Activated CD4-positive, alpha-beta T cell treated with anti-CD3 and anti-CD28 coated beads, Interleukin-2, amount 10 ng/mL, durations not matched to agents 24 days and 14 days (primary cell): ENCODE data around the gene TIMM9. TPM values are rescaled to one million over a fixed set of nuclear protein-coding genes. Genes with fewer than 3 reads are reported as not detected.

Source experiments
- DNase-seq: peaks from one replicate; pipeline ENCODE4 v3.0.0; 2022
- H3K27ac Mint-ChIP-seq: one replicate; pipeline ENCODE4 v1.8.0; 2022; ENCODE audit warnings: mild to moderate bottlenecking, mixed read lengths
- H3K27me3 Mint-ChIP-seq: one replicate; pipeline ENCODE4 v1.8.0; 2022; ENCODE audit warnings: mixed read lengths
- H3K36me3 Mint-ChIP-seq: one replicate; pipeline ENCODE4 v1.8.0; 2022; ENCODE audit warnings: low read depth, mild to moderate bottlenecking, mixed read lengths
- H3K4me1 Mint-ChIP-seq: one replicate; pipeline ENCODE4 v1.8.0; 2021; ENCODE audit warnings: mixed read lengths
- H3K4me3 Mint-ChIP-seq: one replicate; pipeline ENCODE4 v1.8.0; 2022; ENCODE audit warnings: mild to moderate bottlenecking, moderate library complexity, mixed read lengths
- H3K9me3 Mint-ChIP-seq: one replicate; pipeline ENCODE4 v1.8.0; 2021; ENCODE audit warnings: mixed read lengths
- intact Hi-C: fragments of 100-400 bp; cut with micrococcal nuclease; formaldehyde crosslinking; loops from one replicate; pipeline ENCODE4 v1.15.1; 2023
- total RNA-seq: library from RNA; stranded (reverse); gene quantifications from 2 replicates; pipeline ENCODE4 v1.2.3, GENCODE V29; 2022

Gene TIMM9, protein sequence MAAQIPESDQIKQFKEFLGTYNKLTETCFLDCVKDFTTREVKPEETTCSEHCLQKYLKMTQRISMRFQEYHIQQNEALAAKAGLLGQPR
- 67.7 and 71.8 TPM in 2 replicates for total RNA-seq

DNA sequence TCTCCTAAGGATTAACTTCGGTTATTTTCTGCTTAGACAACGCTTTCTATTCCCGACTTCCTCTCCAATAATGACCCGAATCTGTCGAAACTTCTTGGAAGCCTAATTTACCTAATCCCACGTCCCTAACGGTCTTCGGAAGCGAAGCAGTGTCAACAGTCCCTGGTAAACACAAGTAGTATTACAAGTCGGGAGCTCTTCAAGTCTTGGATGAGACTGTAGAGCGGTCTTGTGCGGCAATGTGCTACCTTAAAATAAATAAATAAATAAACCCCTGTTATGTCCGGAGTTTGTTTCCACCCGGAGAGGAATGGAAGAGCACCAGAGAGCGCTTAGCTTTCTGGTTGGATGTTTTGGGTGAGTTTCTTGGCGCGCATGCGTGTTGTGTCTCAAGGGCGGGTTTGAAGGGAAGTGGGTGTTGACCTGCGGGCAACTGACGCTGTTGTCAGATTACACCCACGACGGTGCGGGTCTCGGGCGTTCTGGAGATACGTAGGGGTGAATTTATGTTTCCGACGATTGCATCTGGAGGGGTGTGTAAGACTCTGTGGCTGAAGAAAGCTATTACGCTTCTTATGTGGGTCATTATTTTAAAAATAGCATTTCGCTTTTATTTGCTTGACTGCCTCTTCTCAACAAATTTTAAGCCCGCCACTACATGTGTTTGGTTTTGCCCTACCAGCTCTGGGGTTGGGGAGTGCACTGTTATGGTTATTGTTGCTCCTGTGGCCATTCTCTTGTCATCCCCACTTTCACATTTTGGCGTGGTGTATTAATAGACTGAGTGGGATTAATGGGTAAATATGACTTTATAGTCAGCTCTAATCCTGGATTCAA, at the start of gene TIMM9, which contains the start of gene KIAA0586:
TSS of gene TIMM9 (minus strand) at position 251 of the 837 bp plus-strand sequence. CDS start 15,586 bp downstream, outside the sequence.
TSS of gene KIAA0586 (plus strand) at position 439 of the 837 bp plus-strand sequence. CDS start 546 bp downstream, outside the sequence.
- Mint-ChIP-seq H3K27me3 (peaks cover 2% of the 10 kb centered on the region), H3K27ac (peak within 1 kb of the TSS; percentile 94), H3K4me3 (peak within 1 kb of the TSS; percentile 79), H3K4me1 (peaks cover 31% of the 10 kb centered on the region), H3K9me3 (no peaks in the 10 kb centered on the region), H3K36me3 (peaks cover 26% of the 10 kb centered on the region)
- intact Hi-C loops, result loop anchor here (1.0 to 5.0 kb wide), 7 partner anchors 31 to 1057 kb away; partner anchors contain the start of genes DAAM1, DACT1, JKAMP and L3HYPDH
- peak; percentile 98 for DNase-seq

DNA sequence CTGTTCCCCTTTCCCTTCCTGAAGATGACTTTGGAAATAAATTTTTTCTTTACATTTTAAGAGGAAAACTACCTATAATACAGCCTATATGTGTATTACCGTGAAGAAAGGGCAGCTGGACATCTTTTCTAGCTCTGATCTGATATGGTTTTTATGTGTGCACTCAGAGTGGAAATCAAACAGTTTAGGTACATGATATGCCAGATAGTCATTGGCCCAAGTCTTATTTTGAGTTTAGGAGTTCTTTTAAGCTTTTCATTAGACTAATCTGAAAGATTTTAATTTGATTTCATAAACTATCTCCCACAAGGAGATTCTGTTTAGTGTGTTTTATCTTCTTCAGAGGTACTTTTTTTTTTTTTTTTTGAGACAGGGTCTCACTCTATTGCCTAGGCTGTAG, 49.0 kb upstream of the TIMM9 start:
- no peaks in the 10 kb centered on the region for H3K9me3 Mint-ChIP-seq
- no peaks in the 10 kb centered on the region for H3K4me1 Mint-ChIP-seq
- H3K36me3 Mint-ChIP-seq, result peaks cover 26% of the 10 kb centered on the region
- no peaks in the 10 kb centered on the region for H3K27me3 Mint-ChIP-seq
- intact Hi-C loops, result no loop called here
- H3K4me3 Mint-ChIP-seq, result no peak overlapping the region
- no peak overlapping the region for H3K27ac Mint-ChIP-seq
- no peak for DNase-seq

GRCh38 chr14:58469309-58469708, 42.0 kb upstream of the TIMM9 start:
- no peaks in the 10 kb centered on the region for H3K4me1 Mint-ChIP-seq
- no peak overlapping the region for H3K27ac Mint-ChIP-seq
- H3K9me3 Mint-ChIP-seq, result no peaks in the 10 kb centered on the region
- intact Hi-C loops, result no loop called here
- no peak overlapping the region for H3K4me3 Mint-ChIP-seq
- no peak for DNase-seq
- peaks cover 27% of the 10 kb centered on the region for H3K36me3 Mint-ChIP-seq
- H3K27me3 Mint-ChIP-seq, result no peaks in the 10 kb centered on the region

- H3K27me3 Mint-ChIP-seq, result no peaks in the 10 kb centered on the region
- no peak overlapping the region for H3K4me3 Mint-ChIP-seq
- H3K4me1 Mint-ChIP-seq, result no peaks in the 10 kb centered on the region
- no peaks in the 10 kb centered on the region for H3K9me3 Mint-ChIP-seq
- no peak overlapping the region for H3K27ac Mint-ChIP-seq
- peaks cover 25% of the 10 kb centered on the region for H3K36me3 Mint-ChIP-seq
- intact Hi-C loops, result no loop called here
- DNase-seq, result no peak
These were observed 40.2 kb upstream of the TIMM9 start for GRCh38 chr14:58467575-58467974.

GRCh38 chr14:58466459-58466858, 39.1 kb upstream of the TIMM9 start:
- H3K4me3 Mint-ChIP-seq, result no peak overlapping the region
- H3K27me3 Mint-ChIP-seq, result no peaks in the 10 kb centered on the region
- H3K36me3 Mint-ChIP-seq, result peaks cover 28% of the 10 kb centered on the region
- no peaks in the 10 kb centered on the region for H3K4me1 Mint-ChIP-seq
- no peak overlapping the region for H3K27ac Mint-ChIP-seq
- intact Hi-C loops, result no loop called here
- H3K9me3 Mint-ChIP-seq, result no peaks in the 10 kb centered on the region
- no peak for DNase-seq

DNA sequence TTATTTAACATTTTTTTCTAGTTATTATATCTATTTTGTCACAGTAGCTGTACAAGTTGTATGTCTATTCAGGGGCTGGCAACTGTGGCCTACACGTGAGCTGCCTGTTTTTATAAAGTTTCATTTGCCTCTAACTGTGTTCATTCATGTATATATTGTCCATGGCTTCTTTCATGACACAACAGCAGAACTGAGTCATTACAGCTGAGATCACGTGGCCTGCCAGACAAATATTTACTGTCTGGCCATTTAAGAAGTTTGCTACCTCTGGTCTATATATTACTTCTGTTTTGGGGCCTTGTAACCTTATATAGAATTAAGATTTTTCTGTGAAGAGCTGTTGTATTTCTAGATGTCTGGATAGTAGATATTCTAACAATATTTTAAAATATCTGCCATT, 38.1 kb upstream of the TIMM9 start:
- Mint-ChIP-seq H3K4me1 (no peaks in the 10 kb centered on the region), H3K9me3 (no peaks in the 10 kb centered on the region), H3K27ac (no peak overlapping the region), H3K4me3 (no peak overlapping the region), H3K27me3 (no peaks in the 10 kb centered on the region), H3K36me3 (peaks cover 31% of the 10 kb centered on the region)
- DNase-seq, result no peak
- intact Hi-C loops, result no loop called here

DNA sequence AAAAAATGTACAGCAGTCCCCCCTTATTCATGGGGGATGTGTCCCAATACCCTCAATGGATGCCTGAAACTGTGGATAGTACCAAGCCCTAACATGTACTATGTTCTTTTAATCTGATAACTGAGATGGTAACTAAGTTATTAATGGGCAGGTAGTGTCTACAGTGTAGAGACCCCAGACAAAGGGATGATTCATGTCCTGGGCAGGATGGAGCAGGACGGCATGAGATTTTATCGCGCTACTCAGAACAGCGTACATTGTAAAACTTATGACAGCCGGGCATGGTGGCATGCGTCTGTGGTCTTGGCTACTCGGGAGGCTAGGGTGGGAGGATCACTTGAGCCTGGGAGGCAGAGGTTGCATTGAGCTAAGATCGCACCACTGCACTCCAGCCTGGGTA, 37.3 kb upstream of the TIMM9 start:
- peaks cover 38% of the 10 kb centered on the region for H3K36me3 Mint-ChIP-seq
- H3K4me1 Mint-ChIP-seq, result peaks cover 2% of the 10 kb centered on the region
- no peaks in the 10 kb centered on the region for H3K27me3 Mint-ChIP-seq
- intact Hi-C loops, result no loop called here
- no peak for DNase-seq
- no peaks in the 10 kb centered on the region for H3K9me3 Mint-ChIP-seq
- H3K27ac Mint-ChIP-seq, result no peak overlapping the region
- H3K4me3 Mint-ChIP-seq, result no peak overlapping the region

- peaks cover 2% of the 10 kb centered on the region for H3K4me1 Mint-ChIP-seq
- H3K36me3 Mint-ChIP-seq, result peaks cover 30% of the 10 kb centered on the region
- intact Hi-C loops, result no loop called here
- H3K9me3 Mint-ChIP-seq, result no peaks in the 10 kb centered on the region
- H3K27ac Mint-ChIP-seq, result no peak overlapping the region
- no peak overlapping the region for H3K4me3 Mint-ChIP-seq
- H3K27me3 Mint-ChIP-seq, result no peaks in the 10 kb centered on the region
- no peak for DNase-seq
These were observed 35.8 kb upstream of the TIMM9 start for GRCh38 chr14:58463147-58463546.

DNA sequence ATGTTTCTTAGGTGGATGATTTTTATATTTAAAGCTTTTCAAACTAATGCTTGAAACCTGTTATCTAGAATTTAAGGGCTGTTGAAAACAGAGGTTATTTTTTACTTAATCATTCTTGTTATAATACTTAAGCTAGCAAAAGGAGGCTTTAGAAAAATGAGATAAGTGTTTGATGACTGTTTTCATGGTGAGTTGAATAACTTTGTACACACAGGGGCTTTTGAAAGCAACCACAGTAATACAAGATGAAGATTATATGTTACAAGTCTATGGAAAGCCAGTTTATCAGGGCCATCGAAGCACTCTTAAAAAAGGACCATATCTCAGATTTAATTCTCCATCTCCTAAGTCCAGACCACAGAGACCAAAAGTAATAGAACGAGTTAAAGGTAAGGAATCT, 33.4 kb upstream of the TIMM9 start:
- no peak overlapping the region for H3K27ac Mint-ChIP-seq
- no peaks in the 10 kb centered on the region for H3K27me3 Mint-ChIP-seq
- peaks cover 36% of the 10 kb centered on the region for H3K36me3 Mint-ChIP-seq
- H3K4me1 Mint-ChIP-seq, result peaks cover 2% of the 10 kb centered on the region
- intact Hi-C loops, result no loop called here
- H3K4me3 Mint-ChIP-seq, result no peak overlapping the region
- DNase-seq, result no peak
- no peaks in the 10 kb centered on the region for H3K9me3 Mint-ChIP-seq

GRCh38 chr14:58455593-58456265, 28.4 kb upstream of the TIMM9 start:
- Mint-ChIP-seq H3K36me3 (peaks cover 46% of the 10 kb centered on the region), H3K4me1 (peaks cover 2% of the 10 kb centered on the region), H3K27me3 (no peaks in the 10 kb centered on the region), H3K27ac (no peak overlapping the region), H3K4me3 (no peak overlapping the region), H3K9me3 (peaks cover 4% of the 10 kb centered on the region)
- DNase-seq, result no peak
- intact Hi-C loops, result no loop called here

DNA sequence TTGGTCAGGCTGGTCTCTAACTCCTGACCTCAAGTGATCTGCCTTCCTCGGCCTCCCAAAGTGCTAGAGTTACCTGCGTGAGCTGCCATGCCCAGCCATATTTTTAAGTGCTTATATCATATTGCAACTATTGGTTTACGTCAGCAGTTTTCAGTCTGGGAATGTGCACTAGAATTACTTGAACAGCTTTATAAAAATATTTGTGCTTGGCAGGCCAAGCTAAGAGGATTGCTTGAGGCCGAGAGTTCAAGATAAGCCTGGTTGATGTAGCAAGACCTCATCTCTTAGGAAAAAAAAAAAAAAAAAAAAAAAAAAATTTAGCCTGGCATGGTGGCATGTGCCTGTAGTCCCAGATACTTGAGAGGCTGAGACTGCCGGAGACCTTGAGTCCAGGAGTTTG, 17.3 kb upstream of the TIMM9 start:
- Mint-ChIP-seq H3K4me1 (no peaks in the 10 kb centered on the region), H3K36me3 (peaks cover 23% of the 10 kb centered on the region), H3K9me3 (no peaks in the 10 kb centered on the region), H3K27ac (no peak overlapping the region), H3K4me3 (no peak overlapping the region), H3K27me3 (no peaks in the 10 kb centered on the region)
- DNase-seq, result no peak
- intact Hi-C loops, result no loop called here

- DNase-seq, result no peak
- intact Hi-C loops, result no loop called here
- Mint-ChIP-seq H3K36me3 (peaks cover 31% of the 10 kb centered on the region), H3K4me1 (peaks cover 5% of the 10 kb centered on the region), H3K4me3 (no peak overlapping the region), H3K9me3 (no peaks in the 10 kb centered on the region), H3K27me3 (no peaks in the 10 kb centered on the region), H3K27ac (no peak overlapping the region)
These were observed 12.1 kb upstream of the TIMM9 start for GRCh38 chr14:58439476-58439875.

DNA sequence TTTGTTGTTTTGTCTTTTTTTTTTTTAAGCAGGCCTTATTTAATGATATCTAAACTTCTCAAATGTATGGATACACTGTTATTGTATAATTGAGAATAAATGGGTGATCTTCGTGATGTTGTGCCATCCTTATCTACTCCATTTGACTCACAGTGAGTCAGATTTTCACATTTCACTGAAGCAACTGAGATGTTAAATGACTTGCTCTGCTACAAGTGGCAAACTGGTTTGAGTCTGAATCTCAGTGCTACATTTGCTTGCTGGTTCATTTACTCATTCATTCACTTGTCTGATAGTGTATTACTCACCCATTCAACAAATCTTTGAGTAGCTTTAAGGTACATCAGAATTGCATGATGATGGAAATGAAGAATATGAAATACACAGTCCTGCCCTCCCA, 2.8 kb upstream of the TIMM9 start:
- Mint-ChIP-seq H3K27me3 (peaks cover 2% of the 10 kb centered on the region), H3K4me3 (peak overlapping the region; percentile 27), H3K27ac (peak overlapping the region; percentile 16), H3K4me1 (peaks cover 26% of the 10 kb centered on the region), H3K9me3 (no peaks in the 10 kb centered on the region), H3K36me3 (peaks cover 25% of the 10 kb centered on the region)
- intact Hi-C loops, result no loop called here
- no peak for DNase-seq

DNA sequence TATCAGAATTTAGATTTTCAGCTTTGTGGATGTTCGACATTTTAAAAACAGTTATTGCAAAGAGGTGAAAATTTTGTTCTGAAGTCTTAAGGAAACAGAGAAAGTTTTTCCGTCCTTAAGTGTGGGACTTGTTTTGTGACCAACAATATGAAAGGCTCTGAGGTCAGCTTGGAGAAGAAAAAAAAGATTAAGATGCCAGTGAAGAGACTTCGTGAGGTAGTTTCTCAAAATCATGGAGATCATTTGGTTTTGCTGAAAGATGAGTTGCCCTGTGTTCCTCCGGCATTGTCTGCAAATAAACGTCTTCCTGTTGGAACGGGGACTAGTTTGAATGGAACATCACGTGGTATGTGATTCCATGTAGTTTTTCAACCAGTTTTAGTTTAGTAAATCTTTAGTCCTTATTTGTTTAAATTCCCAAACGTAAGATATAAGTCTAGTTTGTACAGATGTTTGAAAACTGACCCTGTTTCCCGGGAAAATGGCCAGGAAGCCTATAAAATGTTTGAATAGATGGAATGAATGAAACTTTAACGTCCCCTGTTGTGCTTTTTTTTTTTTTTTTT, 870 bp upstream of the TIMM9 start:
- H3K4me1 Mint-ChIP-seq, result peaks cover 31% of the 10 kb centered on the region
- H3K9me3 Mint-ChIP-seq, result no peaks in the 10 kb centered on the region
- intact Hi-C loops, result loop anchor here (5.0 kb wide), 2 partner anchors 209 to 759 kb away; partner anchors contain the start of genes DAAM1 and DACT1
- H3K27me3 Mint-ChIP-seq, result peaks cover 2% of the 10 kb centered on the region
- peak overlapping the region; percentile 94 for H3K27ac Mint-ChIP-seq
- peak; percentile 75 for DNase-seq
- H3K36me3 Mint-ChIP-seq, result peaks cover 23% of the 10 kb centered on the region
- peak overlapping the region; percentile 79 for H3K4me3 Mint-ChIP-seq
